ENCODE measurements around the gene RBM5. TPM values are rescaled to one million over a fixed set of nuclear protein-coding genes. Genes with fewer than 3 reads are reported as not detected.

Gene RBM5
- total RNA-seq, 3 donors from 2014 or later, result 128 to 183 (median 158) TPM

GRCh38 chr3:50167069-50167840, 78.5 kb downstream of the RBM5 start:
- ATAC-seq (peak; percentile 75), DNase-seq (peak in 2 of 3 donors; percentile 64 to 77)
- Histone ChIP-seq H3K9me3 (no peaks in the 10 kb centered on the region), H3K36me3 (ENCODE audit: low read depth) (no peaks in the 10 kb centered on the region), H3K4me3 (no peak overlapping the region), H3K4me1 (ENCODE audit: low read depth) (peaks cover 35% of the 10 kb centered on the region)
- intact Hi-C loops (cut with DNase I, micrococcal nuclease), result no loop called here
- TF ChIP-seq CTCF (IDR thresholded peaks at IDR 0.05), result no peak

- H3K4me1 ChIP-seq (ENCODE audit: low read depth), result peaks cover 34% of the 10 kb centered on the region
- TF ChIP-seq CTCF (IDR thresholded peaks at IDR 0.05), result no peak
Observed at GRCh38 chr3:50167841-50168209, 79.1 kb downstream of the RBM5 start.

GRCh38 chr3:50168388-50168787, 79.7 kb downstream of the RBM5 start:
- intact Hi-C loops (cut with DNase I, micrococcal nuclease), result no loop called here
- no peak overlapping the region for H3K4me3 ChIP-seq
- no peak for ATAC-seq
- H3K36me3 ChIP-seq (ENCODE audit: low read depth), result no peaks in the 10 kb centered on the region
- no peak for DNase-seq
- no peak for TF ChIP-seq CTCF (IDR thresholded peaks at IDR 0.05)
- H3K4me1 ChIP-seq (ENCODE audit: low read depth), result peaks cover 33% of the 10 kb centered on the region
- no peaks in the 10 kb centered on the region for H3K9me3 ChIP-seq

More at GRCh38 chr3:50167841-50168209, 79.1 kb downstream of the RBM5 start:
- intact Hi-C loops (cut with DNase I, micrococcal nuclease), result no loop called here
- no peak overlapping the region for H3K4me3 ChIP-seq
- H3K36me3 ChIP-seq (ENCODE audit: low read depth), result no peaks in the 10 kb centered on the region
- H3K9me3 ChIP-seq, result no peaks in the 10 kb centered on the region
- no peak for DNase-seq
- no peak for ATAC-seq

Other genes with a start within 250 kb of the RBM5 start
- gene TRAIP, start 232.4 kb upstream of the RBM5 start, total RNA-seq, result 1 to 10 TPM; 2.6 to 5.4 (median 4.0) TPM
- gene CAMKV, start 219.0 kb upstream of the RBM5 start, total RNA-seq, result not detected
- 100 to 1,000 TPM in 2 of 3 donors, 10 to 100 TPM in 1; 76.2 to 153 (median 124) TPM for gene MST1R, start 185.0 kb upstream of the RBM5 start, total RNA-seq
- 10 to 100 TPM in 1 of 3 donors, 1 to 10 TPM in 2; 6.9 to 13.3 (median 7.9) TPM for gene MON1A, start 159.1 kb upstream of the RBM5 start, total RNA-seq
- gene RBM6, start 148.8 kb upstream of the RBM5 start, total RNA-seq, result 100 to 1,000 TPM in 2 of 3 donors, 10 to 100 TPM in 1; 75.6 to 124 (median 112) TPM
- gene SEMA3F, start 66.4 kb downstream of the RBM5 start, total RNA-seq, result 10 to 100 TPM; 10.7 to 15.3 (median 14.6) TPM
- not detected for gene GNAT1, start 102.7 kb downstream of the RBM5 start, total RNA-seq
- gene SLC38A3, start 116.4 kb downstream of the RBM5 start, total RNA-seq, result under 1 TPM in 2 of 3 donors, not detected in 1; 0.29 to 0.32 TPM
- 100 to 1,000 TPM in 1 of 3 donors, 10 to 100 TPM in 2; 47.0 to 190 (median 96.4) TPM for gene GNAI2, start 147.3 kb downstream of the RBM5 start, total RNA-seq
- gene SEMA3B, start 180.2 kb downstream of the RBM5 start, total RNA-seq, result 100 to 1,000 TPM in 1 of 3 donors, 10 to 100 TPM in 2; 42.0 to 129 (median 59.2) TPM
- under 1 TPM in 1 of 3 donors, not detected in 2; 0.32 TPM for gene LSMEM2, start 190.2 kb downstream of the RBM5 start, total RNA-seq
- 10 to 100 TPM; 54.8 to 59.8 (median 57.0) TPM for gene IFRD2, start 203.5 kb downstream of the RBM5 start, total RNA-seq
- 1 to 10 TPM; 1.4 to 2.9 (median 1.4) TPM for gene HYAL3, start 210.5 kb downstream of the RBM5 start, total RNA-seq
- 10 to 100 TPM in 1 of 3 donors, 1 to 10 TPM in 2; 7.0 to 10.1 (median 8.4) TPM for gene NAA80, start 210.5 kb downstream of the RBM5 start, total RNA-seq
- gene HYAL1, start 214.7 kb downstream of the RBM5 start, total RNA-seq, result 10 to 100 TPM in 1 of 3 donors, 1 to 10 TPM in 2; 5.3 to 10.0 (median 7.0) TPM
- 10 to 100 TPM; 18.6 to 32.5 (median 29.1) TPM for gene HYAL2, start 233.8 kb downstream of the RBM5 start, total RNA-seq
- gene TUSC2, start 239.3 kb downstream of the RBM5 start, total RNA-seq, result 10 to 100 TPM; 23.8 to 35.7 (median 25.8) TPM